Prostate gland (tissue), 2 donors: ENCODE measurements around the gene SEPTIN2.

Source experiments
- POLR2A ChIP-seq: fragments of 450-650 bp; IDR thresholded peaks from one replicate; pipeline ENCODE4 v1.6.1; 2016; ENCODE audit warnings: antibody characterized with exemption, mild to moderate bottlenecking
- POLR2AphosphoS5 ChIP-seq: sonication (generic); formaldehyde crosslinking; IDR thresholded peaks from one replicate; pipeline ENCODE4 v1.6.1; 2017; ENCODE audit warnings: antibody characterized with exemption
- TF ChIP-seq, protein P1 (sequence below), 4 experiments: fragments of 200-600 bp in 2 of 4; fragments of 450-650 bp in 2 of 4; sonication (generic) in 2 of 4; IDR thresholded peaks; 1 replicate in 3 of 4; 2 replicates in 1 of 4; pipeline ENCODE4 v1.5.1; 2016 to 2019; ENCODE audit warnings: antibody characterized with exemption in 4 of 4, mild to moderate bottlenecking in 2 of 4, moderate library complexity in 2 of 4

DNA sequence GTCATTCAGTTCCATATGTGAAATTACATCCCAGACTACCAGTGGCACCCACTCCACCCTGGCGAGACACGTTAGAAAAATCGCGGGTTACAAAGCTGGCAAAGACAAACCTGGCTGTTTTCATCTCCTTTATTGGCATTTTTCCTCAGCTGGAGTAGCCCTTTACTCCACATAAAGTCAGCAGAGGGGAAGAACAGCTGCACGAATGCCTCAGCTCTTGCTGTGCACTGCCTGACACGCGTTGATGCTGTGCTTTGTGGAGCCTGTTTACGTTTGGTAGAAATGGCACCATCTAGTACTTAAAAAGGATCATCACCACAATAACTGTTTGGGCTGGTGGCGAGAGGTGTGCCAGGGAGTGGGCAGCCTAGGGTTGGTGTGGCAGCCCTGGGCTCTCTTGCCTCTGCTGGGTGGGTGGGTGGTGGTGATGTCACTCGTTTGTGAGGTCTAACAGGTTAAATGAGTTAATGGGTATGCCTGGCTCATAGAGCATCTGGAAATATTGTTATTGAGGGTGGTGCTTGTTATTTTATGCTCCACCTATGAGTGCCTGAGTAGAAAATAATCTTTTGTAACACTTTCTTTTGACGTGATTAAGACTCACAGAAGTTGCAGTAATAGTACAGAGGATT is 56.8 kb downstream of the SEPTIN2 start:
- no peak for TF ChIP-seq POLR2A
- TF ChIP-seq, protein P1, sequence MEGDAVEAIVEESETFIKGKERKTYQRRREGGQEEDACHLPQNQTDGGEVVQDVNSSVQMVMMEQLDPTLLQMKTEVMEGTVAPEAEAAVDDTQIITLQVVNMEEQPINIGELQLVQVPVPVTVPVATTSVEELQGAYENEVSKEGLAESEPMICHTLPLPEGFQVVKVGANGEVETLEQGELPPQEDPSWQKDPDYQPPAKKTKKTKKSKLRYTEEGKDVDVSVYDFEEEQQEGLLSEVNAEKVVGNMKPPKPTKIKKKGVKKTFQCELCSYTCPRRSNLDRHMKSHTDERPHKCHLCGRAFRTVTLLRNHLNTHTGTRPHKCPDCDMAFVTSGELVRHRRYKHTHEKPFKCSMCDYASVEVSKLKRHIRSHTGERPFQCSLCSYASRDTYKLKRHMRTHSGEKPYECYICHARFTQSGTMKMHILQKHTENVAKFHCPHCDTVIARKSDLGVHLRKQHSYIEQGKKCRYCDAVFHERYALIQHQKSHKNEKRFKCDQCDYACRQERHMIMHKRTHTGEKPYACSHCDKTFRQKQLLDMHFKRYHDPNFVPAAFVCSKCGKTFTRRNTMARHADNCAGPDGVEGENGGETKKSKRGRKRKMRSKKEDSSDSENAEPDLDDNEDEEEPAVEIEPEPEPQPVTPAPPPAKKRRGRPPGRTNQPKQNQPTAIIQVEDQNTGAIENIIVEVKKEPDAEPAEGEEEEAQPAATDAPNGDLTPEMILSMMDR (IDR thresholded peaks at IDR 0.05): no peak
- no peak for TF ChIP-seq POLR2AphosphoS5
